Epithelial cell of proximal tubule (primary cell): Measurements from ENCODE around the gene PRKX. TPM values are rescaled to one million over a fixed set of nuclear protein-coding genes. Genes with fewer than 3 reads are reported as not detected.
"Not testable (repeated sequence)": the region's sequence is repeated elsewhere in the genome, so short reads cannot be mapped to it uniquely, and the experiment has no call there.

Experiments
- DNase-seq: peaks from one replicate; pipeline ENCODE4 v3.0.0-alpha.2; 2011; ENCODE audit warnings: low read depth
- H3K4me3 ChIP-seq: 2 replicates; pipeline ENCODE4 v1.5.1; 2011; ENCODE audit warnings: low read depth, mild to moderate bottlenecking, low read length
- total RNA-seq: library from RNA; depleted of rRNA; stranded (reverse); fragments of >200 nt; gene quantifications from 2 replicates; pipeline ENCODE4 v1.2.3, GENCODE V29; 2015
- TF ChIP-seq, protein P1 (sequence below): conservative IDR thresholded peaks from 2 replicates; pipeline ENCODE4 v1.5.1; 2012; ENCODE audit warnings: low read depth, mild to moderate bottlenecking, low read length

The PRKX gene
- total RNA-seq, 1 donor from 2014 or later, result 21.5 TPM

DNA sequence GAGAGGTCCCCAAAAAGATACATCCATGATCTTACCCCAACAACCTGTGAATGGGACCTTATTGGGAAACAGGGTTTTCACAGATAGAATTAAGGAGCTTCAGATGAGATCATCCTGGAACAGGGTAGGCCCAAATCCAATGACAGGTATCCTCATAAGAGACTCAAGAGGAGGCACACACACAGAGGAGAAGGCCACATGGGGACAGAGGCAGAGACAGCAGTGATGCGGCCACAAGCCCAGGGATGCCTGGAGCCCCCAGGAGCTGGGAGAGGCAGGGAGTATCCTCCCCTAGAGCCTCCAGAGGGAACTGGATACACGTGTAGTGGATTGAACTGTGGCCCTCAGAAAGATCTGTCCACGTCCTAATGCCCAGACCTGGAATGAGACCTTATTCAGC is 82.3 kb downstream of the PRKX start:
- no peak overlapping the region for H3K4me3 ChIP-seq
- TF ChIP-seq, protein P1, sequence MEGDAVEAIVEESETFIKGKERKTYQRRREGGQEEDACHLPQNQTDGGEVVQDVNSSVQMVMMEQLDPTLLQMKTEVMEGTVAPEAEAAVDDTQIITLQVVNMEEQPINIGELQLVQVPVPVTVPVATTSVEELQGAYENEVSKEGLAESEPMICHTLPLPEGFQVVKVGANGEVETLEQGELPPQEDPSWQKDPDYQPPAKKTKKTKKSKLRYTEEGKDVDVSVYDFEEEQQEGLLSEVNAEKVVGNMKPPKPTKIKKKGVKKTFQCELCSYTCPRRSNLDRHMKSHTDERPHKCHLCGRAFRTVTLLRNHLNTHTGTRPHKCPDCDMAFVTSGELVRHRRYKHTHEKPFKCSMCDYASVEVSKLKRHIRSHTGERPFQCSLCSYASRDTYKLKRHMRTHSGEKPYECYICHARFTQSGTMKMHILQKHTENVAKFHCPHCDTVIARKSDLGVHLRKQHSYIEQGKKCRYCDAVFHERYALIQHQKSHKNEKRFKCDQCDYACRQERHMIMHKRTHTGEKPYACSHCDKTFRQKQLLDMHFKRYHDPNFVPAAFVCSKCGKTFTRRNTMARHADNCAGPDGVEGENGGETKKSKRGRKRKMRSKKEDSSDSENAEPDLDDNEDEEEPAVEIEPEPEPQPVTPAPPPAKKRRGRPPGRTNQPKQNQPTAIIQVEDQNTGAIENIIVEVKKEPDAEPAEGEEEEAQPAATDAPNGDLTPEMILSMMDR, result no peak
- DNase-seq, result no peak

DNA sequence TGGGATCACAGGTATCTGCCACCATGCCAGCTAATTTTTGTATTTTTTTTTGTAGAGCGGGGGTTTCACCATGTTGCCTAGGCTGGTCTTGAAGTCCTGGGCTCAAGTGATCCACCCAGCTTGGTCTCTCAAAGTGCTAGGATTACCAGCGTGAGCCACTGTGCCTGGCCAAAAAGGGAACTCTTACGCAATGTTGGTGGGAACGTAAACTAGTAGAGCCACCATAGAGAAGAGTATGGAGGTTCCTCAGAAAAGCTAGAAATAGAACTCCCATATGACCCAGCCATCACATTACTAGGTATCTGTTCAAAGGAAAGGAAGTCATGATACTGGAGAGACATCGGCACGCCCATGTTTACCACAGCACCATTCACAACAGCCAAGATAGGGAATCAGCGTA is 85.9 kb downstream of the PRKX start:
- TF ChIP-seq, protein P1, result no peak

DNA sequence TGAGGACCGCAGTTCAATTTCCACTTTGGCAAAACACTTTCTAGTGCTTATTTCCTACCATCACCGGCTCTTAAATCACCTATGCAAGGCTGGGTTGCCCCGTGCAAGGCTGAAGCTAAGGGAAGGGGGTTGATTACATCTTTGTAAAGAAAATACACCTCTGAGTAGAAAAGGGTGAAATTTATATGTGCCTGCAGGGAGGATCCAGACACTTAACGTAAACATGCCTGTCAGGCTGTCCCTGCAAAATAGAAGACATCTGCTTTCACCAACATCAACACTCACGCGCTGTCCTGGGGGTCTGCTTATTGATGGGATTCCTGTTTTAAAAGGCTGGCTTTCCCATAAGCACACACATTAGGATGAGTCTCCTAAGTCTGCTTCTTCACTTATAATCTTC is 92.0 kb downstream of the PRKX start:
- H3K4me3 ChIP-seq, result no peak overlapping the region
- no peak for DNase-seq
- TF ChIP-seq, protein P1, result no peak

More for the DNA sequence above, 85.9 kb downstream of the PRKX start:
- no peak overlapping the region for H3K4me3 ChIP-seq
- no peak for DNase-seq

DNA sequence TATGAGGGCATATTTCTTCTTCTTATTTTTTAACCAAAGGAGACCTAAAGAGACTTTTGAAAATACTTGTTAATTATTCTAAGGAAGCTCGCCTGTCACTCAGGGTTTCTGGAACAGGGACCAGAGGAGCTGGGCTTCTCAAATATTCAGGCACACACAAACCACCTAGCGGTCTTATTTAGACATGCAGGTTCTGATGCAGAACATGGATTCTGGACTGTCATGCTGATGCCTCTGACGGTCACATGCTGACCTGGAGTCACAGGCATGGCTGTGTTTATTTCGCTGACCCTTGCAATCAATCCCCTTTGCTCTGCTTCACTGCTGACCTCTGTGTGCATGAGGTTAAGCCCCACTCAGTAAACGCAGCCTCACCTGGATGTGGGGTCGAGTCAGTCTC is 101.7 kb downstream of the PRKX start:
- H3K4me3 ChIP-seq, DNase-seq: not testable (repeated sequence)

DNA sequence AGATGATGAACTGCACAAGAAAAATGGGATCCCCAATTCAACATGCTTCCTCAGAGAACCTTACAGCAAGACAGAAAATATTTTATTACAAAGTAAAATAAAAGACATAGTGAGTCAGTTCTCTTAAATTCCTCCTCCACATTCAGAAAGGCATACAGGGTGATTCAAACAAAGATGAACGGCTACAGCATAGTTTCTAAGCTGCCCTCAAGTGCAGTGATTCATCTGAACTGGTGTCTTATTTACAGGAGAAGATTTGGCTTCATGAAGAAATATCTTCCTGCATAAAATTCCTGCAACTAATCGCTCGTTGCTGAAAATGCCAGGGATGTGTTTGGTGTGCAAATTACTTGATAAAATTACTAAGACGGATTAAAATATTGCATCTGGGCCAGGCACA is 103.6 kb downstream of the PRKX start:
- no peak for DNase-seq
- no peak overlapping the region for H3K4me3 ChIP-seq
- TF ChIP-seq, protein P1, result no peak

DNA sequence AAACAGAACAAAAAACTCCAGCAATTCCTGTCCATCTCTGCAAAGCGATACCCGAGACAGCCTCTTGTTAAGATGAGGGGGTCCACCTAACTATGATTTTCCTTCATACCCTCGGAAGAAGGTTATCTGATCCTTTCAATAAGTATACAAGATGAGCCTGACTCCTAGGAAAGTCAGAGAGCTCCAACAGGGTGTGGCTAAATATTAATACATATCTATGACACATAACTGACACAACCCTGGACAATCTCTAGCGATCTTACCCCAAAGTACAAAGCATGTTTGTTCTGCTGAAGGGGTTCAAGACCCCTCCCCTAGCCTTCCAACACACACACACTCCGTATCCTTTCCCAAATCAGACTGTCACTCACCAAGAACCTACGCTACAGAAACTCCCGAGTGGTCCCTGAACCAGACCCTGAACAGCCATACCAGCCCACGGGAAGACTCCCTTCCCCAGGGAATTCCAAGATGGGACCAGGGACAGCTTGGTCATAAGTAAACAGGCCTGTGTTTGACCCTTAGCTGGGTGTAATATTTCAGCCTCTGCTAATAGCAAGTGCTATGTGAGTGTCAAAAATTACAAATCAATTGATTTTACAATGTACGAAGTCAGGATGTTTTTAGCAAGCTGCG is 110.3 kb downstream of the PRKX start:
- TF ChIP-seq, protein P1, result no peak
- DNase-seq, result no peak
- H3K4me3 ChIP-seq, result no peak overlapping the region

DNA sequence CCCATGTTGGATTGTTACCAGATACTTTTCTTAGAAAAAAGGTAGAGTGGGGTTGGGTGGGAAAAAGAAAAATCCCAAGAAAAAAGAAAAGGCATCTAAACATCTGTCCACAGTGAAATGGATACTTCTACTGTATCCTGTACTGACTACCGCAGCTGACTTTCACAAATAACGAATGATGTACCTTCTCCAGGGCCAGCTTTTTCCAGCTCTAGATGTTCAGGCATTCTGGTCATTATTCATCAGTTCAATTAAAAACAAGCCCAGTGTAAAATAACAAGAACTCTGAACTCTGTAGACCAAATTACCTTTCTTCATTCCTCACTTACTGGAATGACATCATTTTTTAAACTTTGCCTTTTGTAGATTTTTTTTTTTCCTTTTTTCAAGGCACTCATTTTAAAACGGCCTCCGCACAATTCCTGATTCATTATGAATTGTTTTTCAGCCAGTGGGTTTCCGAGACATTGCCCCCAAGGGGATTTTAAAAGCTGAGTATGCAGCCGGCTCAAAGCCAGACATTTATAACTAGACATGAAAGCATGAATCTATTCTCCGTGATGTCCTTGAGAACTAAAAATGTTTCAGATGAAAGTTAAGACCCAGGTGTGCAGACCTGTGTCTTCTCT is 113.5 kb downstream of the PRKX start:
- H3K4me3 ChIP-seq, result no peak overlapping the region
- DNase-seq, result no peak
- TF ChIP-seq, protein P1, result no peak
